HepG2 (cell line): ENCODE measurements around the gene DCDC1. TPM values are rescaled to one million over a fixed set of nuclear protein-coding genes. Genes with fewer than 3 reads are reported as not detected.

Experiments used
- ATAC-seq: fragments of 200-7000 bp; cut with Tn5 transposase; 3 replicates; pipeline ENCODE4 v1.9.1; 2020; ENCODE audit warnings: mild to moderate bottlenecking, moderate library complexity
- BruUV-seq: library from RNA; stranded (reverse); fragments of 400-500 nt; replicated peaks from 2 replicates; lab custom pipeline; 2021; lab: Mats Ljungman, UMichigan
- CTCF ChIA-PET: fragments of 300-600 bp; formaldehyde crosslinking; extraction: SDS; loops from one replicate; lab custom pipeline; 2021; ENCODE audit warnings: low total read pairs, inconsistent platforms, low intra/inter-chr PET ratio; lab: Yijun Ruan, JAX
- POLR2A ChIA-PET: fragments of 350-600 bp; sonication (Branson Sonifier 250); formaldehyde crosslinking; loops from one replicate; lab custom pipeline; 2020; ENCODE audit warnings: antibody characterized with exemption, inconsistent platforms; lab: Yijun Ruan, JAX
- DNase-seq: peaks from one replicate; pipeline ENCODE4 v3.0.0-alpha.2; 2015; ENCODE audit warnings: low spot score
- FAIRE-seq: peaks from 3 replicates; lab custom pipeline; 2011; peaks lifted over from hg19 to GRCh38; lab: Jason Lieb, UNC
- H2AFZ ChIP-seq: one replicate; pipeline ENCODE4 v1.6.1; 2011; ENCODE audit warnings: low read length, inconsistent platforms
- H3K27ac ChIP-seq: fragments of 300-600 bp; 3 replicates; pipeline ENCODE4 v1.8.0; 2011; ENCODE audit warnings: mixed run types, mild to moderate bottlenecking, mixed read lengths, low read length, inconsistent platforms; ENCODE audit not compliant: insufficient read depth; ENCODE audit errors: extremely low read length
- H3K27me3 ChIP-seq, 2 experiments: fragments of 200-600 bp in 1 of 2; 2 replicates in 1 of 2; 3 replicates in 1 of 2; pipeline versions ENCODE4 v1.6.0 to v1.8.0; 2011; ENCODE audit warnings: low read length in 2 of 2, mild to moderate bottlenecking in 2 of 2, moderate library complexity in 2 of 2, inconsistent platforms in 1 of 2; ENCODE audit not compliant: insufficient read depth in 2 of 2, control insufficient read depth in 1 of 2
- H3K36me3 ChIP-seq, 2 experiments: fragments of 200-600 bp in 1 of 2; replicated peaks in 1 of 2; 2 replicates in 1 of 2; 3 replicates in 1 of 2; pipeline versions ENCODE4 v1.5.1 to v1.8.0; 2011; ENCODE audit warnings: low read length in 2 of 2, inconsistent platforms in 1 of 2; ENCODE audit not compliant: insufficient read depth in 2 of 2, control insufficient read depth in 1 of 2
- H3K4me1 ChIP-seq: 2 replicates; pipeline ENCODE4 v1.5.1; 2012; ENCODE audit warnings: low read length, inconsistent platforms; ENCODE audit not compliant: insufficient read depth
- H3K4me2 ChIP-seq: 2 replicates; pipeline ENCODE4 v1.6.0; 2011; ENCODE audit warnings: low read depth, low read length, inconsistent platforms
- H3K4me3 ChIP-seq, 3 experiments: fragments of 200-600 bp in 1 of 3; sonication (generic), shearing (Covaris generic) in 1 of 3; replicated peaks in 1 of 3; 2 replicates each; pipeline ENCODE4 v1.5.1; 2011 to 2016; ENCODE audit warnings: low read length in 3 of 3, inconsistent platforms in 2 of 3, low read depth in 2 of 3, mild to moderate bottlenecking in 2 of 3, control low read depth in 1 of 3, mixed read lengths in 1 of 3; ENCODE audit not compliant: insufficient read depth in 1 of 3
- H3K79me2 ChIP-seq: one replicate; pipeline ENCODE4 v1.6.1; 2011; ENCODE audit warnings: low read length, inconsistent platforms; ENCODE audit not compliant: insufficient read depth
- H3K9ac ChIP-seq: 2 replicates; pipeline ENCODE4 v1.6.0; 2011; ENCODE audit warnings: mild to moderate bottlenecking, low read depth, low read length, inconsistent platforms; ENCODE audit not compliant: insufficient read depth
- H3K9me3 ChIP-seq: 2 replicates; pipeline ENCODE4 v1.5.1; 2012; ENCODE audit warnings: mild to moderate bottlenecking, low read length
- H4K20me1 ChIP-seq: 2 replicates; pipeline ENCODE4 v1.6.0; 2011; ENCODE audit warnings: inconsistent platforms, mild to moderate bottlenecking, low read length, moderate library complexity; ENCODE audit not compliant: insufficient read depth
- EHMT2 ChIP-seq: fragments of 200-600 bp; sonication (generic); IDR thresholded peaks from 2 replicates; pipeline ENCODE4 v1.7.0; 2017; ENCODE audit warnings: antibody characterized with exemption, low read depth, low read length, borderline replicate concordance
- MYPOP ChIP-seq: sonication (generic); formaldehyde crosslinking; IDR thresholded peaks from 2 replicates; pipeline ENCODE4 v1.8.1; 2023; ENCODE audit warnings: mild to moderate bottlenecking, moderate library complexity, missing genetic modification reagents
- RFXANK ChIP-seq: IDR thresholded peaks from 2 replicates; pipeline ENCODE4 v1.6.1; 2016
- TCF7L2 ChIP-seq: IDR thresholded peaks from 2 replicates; pipeline ENCODE4 v1.6.1; 2011; ENCODE audit warnings: mild to moderate bottlenecking, low read depth, low read length, moderate library complexity
- THAP9 ChIP-seq: sonication (generic); formaldehyde crosslinking; IDR thresholded peaks from 2 replicates; pipeline ENCODE4; 2020; ENCODE audit warnings: missing genetic modification reagents, mild to moderate bottlenecking, borderline replicate concordance
- ZBTB42 ChIP-seq: sonication (generic); formaldehyde crosslinking; IDR thresholded peaks from 2 replicates; pipeline ENCODE4 v1.5.0; 2020; ENCODE audit warnings: mild to moderate bottlenecking, missing genetic modification reagents
- ZNF775 ChIP-seq: sonication (generic); formaldehyde crosslinking; IDR thresholded peaks from 2 replicates; pipeline ENCODE4 v1.4.0; 2020; ENCODE audit warnings: missing genetic modification reagents, mild to moderate bottlenecking, moderate library complexity, borderline replicate concordance
- WGBS: methylation state at CpG from one replicate; pipeline ENCODE4 v1.1.6; 2017; ENCODE audit warnings: low lambda C conversion rate; 5-methylcytosine and 5-hydroxymethylcytosine counted together
- in situ Hi-C: cut with HindIII; loops from 2 replicates; pipeline ENCODE4 v1.10.0; 2017; ENCODE audit warnings: low pct_unique_long_range_greater_than_20kb; ENCODE audit not compliant: extremely low pct_ligation_motif_present
- intact Hi-C: fragments of 100-400 bp; cut with micrococcal nuclease; formaldehyde crosslinking; loops from one replicate; pipeline ENCODE4 v1.10.0; 2022; ENCODE audit not compliant: unreplicated experiment
- polyA plus RNA-seq, 8 experiments: library from polyadenylated mRNA; depleted of rRNA in 3 of 8; stranded (reverse) in 7 of 8; unstranded in 1 of 8; fragments of >200 nt; fragmentation: Illumina TruSeq in 4 of 8; extraction: Trizol in 4 of 8; gene quantifications; 2 replicates each; pipeline versions ENCODE4 v1.2.1 to v1.2.3, GENCODE V29; 2011 to 2016; ENCODE audit warnings: low read depth in 4 of 8, missing spikeins in 1 of 8, mixed read lengths in 1 of 8; ENCODE audit not compliant: insufficient read depth in 1 of 8
- total RNA-seq, 5 experiments: library from RNA; depleted of rRNA; stranded (reverse); fragments of >200 nt; fragmentation: Illumina TruSeq; extraction: Trizol; gene quantifications; 2 replicates each; pipeline ENCODE4 v1.2.3, GENCODE V29; 2016; ENCODE audit warnings: low read depth in 1 of 5
- TF ChIP-seq, protein P1 (sequence below): sonication (generic); formaldehyde crosslinking; IDR thresholded peaks from 2 replicates; pipeline ENCODE4 v1.4.0; 2020; ENCODE audit warnings: low read depth, missing genetic modification reagents

Gene DCDC1
- total and polyA plus RNA-seq, 2 of the 13 experiments (the other 11 are each of a cell fraction or from before 2014, with no cell fraction given): 0.12 to 0.27 TPM

DNA sequence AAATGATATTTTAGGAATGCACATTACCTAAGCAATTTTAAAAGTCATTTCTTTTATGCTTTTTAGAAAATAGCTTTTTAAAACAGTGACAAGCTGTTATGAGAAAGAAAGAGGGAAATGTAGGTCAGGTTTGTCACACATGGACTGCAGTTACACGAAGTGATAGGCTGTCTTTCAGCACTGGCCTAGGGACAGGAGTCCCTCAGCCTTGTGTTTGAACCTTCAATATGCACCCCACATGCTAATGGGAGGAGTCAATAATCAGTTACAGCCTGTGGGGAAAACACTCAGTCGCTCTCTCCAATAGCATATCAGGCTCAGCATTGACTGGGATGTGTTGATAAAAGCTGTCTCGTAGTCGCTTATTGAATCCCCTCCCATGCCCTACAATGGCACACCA lies 45.9 kb upstream of the DCDC1 start:
- in situ Hi-C loops: no loop called here
- Histone ChIP-seq H3K4me3 (no peak overlapping the region), H3K79me2 (no peaks in the 10 kb centered on the region), H3K27ac (no peak overlapping the region), H3K27me3 (no peaks in the 10 kb centered on the region), H3K9ac (no peak overlapping the region), H3K9me3 (no peaks in the 10 kb centered on the region), H3K4me1 (no peaks in the 10 kb centered on the region), H3K36me3 (peaks cover 0 to 4% of the 10 kb centered on the region in 2 experiments; a peak in 1 of 5 replicates), H3K4me2 (no peak overlapping the region), H4K20me1 (no peaks in the 10 kb centered on the region), H2AFZ (no peak overlapping the region)
- no peak for ATAC-seq
- ChIA-PET CTCF (no interaction called here), POLR2A (no interaction called here)
- TF ChIP-seq TCF7L2 (no peak), MYPOP (CRISPR knock-in tag) (no peak), ZBTB42 (CRISPR knock-in tag) (no peak), THAP9 (CRISPR knock-in tag) (no peak), RFXANK (CRISPR knock-in tag) (no peak), EHMT2 (no peak), ZNF775 (no peak)
- TF ChIP-seq, protein P1, sequence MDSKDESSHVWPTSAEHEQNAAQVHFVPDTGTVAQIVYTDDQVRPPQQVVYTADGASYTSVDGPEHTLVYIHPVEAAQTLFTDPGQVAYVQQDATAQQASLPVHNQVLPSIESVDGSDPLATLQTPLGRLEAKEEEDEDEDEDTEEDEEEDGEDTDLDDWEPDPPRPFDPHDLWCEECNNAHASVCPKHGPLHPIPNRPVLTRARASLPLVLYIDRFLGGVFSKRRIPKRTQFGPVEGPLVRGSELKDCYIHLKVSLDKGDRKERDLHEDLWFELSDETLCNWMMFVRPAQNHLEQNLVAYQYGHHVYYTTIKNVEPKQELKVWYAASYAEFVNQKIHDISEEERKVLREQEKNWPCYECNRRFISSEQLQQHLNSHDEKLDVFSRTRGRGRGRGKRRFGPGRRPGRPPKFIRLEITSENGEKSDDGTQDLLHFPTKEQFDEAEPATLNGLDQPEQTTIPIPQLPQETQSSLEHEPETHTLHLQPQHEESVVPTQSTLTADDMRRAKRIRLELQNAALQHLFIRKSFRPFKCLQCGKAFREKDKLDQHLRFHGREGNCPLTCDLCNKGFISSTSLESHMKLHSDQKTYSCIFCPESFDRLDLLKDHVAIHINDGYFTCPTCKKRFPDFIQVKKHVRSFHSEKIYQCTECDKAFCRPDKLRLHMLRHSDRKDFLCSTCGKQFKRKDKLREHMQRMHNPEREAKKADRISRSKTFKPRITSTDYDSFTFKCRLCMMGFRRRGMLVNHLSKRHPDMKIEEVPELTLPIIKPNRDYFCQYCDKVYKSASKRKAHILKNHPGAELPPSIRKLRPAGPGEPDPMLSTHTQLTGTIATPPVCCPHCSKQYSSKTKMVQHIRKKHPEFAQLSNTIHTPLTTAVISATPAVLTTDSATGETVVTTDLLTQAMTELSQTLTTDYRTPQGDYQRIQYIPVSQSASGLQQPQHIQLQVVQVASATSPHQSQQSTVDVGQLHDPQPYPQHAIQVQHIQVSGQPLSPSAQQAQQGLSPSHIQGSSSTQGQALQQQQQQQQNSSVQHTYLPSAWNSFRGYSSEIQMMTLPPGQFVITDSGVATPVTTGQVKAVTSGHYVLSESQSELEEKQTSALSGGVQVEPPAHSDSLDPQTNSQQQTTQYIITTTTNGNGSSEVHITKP (CRISPR knock-in tag): no peak
- BruUV-seq: no TSS peak
- WGBS: 72% methylated on average over 4 of the region's 4 CpGs
- intact Hi-C loops: no loop called here
- FAIRE-seq: no peak
- DNase-seq: no peak
